GM21526 (cell line): ENCODE data around the gene ZFPM1.

ENCODE experiments used
- ATAC-seq: cut with Tn5 transposase; IDR thresholded peaks from one replicate; pipeline ENCODE4 v1.9.1; 2021; ENCODE audit warnings: moderate library complexity; ENCODE audit not compliant: unreplicated experiment, low FRiP score

ZFPM1 gene

DNA sequence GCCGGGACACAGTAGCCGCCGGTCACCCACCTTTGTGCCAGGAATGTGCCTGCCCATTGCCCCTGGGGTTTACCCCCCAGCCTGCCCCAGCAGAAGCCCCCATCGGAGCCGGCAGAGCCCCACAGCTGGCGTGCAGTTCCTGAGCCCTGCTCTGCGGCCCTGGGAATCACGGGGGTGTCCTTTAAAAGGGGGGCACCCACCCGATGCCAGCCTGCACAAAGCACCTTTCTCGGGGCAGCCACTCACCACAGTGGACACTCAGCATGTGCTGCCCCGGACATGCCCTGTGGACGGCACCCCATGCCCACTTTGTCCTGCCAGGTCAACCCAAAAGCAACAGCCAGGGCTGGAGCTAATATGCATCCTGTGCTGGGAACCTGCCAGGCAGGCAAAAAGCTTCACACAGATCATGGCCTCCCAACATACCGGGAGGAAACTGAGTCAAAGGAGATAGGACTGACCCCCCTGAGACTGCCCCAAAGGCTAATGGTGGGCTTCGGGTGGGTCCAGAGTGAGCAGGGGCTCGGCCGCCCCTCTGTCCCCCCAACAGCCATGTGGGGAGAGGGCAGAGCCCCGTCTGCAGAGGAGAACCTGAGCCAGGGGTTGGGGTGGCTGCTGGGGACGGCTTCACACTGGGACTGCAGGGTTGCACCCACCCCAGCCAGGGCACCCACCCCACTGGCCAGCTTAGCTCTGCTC lies 71.3 kb downstream of the ZFPM1 start:
- no peak for ATAC-seq

- no peak for ATAC-seq
These were observed 72.0 kb downstream of the ZFPM1 start for GRCh38 chr16:88524973-88525662.

DNA sequence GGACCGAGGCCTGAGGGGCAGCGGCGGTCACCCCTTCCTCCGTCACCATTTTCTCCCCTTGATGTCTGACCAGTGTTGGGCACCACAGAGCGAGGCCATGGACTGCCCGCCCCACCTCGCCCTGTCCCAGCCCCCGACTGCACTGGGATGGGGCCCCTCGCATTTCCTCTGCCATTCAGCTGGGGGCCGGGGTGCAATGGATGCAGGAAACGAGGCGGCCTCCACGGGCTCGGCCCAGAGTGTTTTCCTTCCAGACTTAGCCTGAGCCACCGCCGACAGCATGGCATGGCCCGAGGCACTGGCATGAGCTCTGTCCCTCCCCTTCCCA lies 72.5 kb downstream of the ZFPM1 start:
- ATAC-seq = no peak

GRCh38 chr16:88526008-88526905 lies 73.2 kb downstream of the ZFPM1 start:
- no peak for ATAC-seq

DNA sequence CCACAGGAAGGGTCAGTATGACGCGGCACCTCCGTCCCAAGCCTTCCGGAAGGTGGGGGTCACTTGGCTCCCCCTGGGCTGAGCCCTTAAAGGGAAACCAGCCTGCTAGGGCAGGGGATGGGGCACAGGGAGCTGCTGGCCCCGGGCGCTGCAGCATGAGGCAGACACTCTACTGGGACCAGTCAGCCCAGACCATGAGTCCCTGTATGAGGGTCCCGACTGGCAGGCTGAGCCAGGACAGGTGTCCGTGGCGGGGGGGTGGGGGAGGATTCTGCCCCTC lies 73.8 kb downstream of the ZFPM1 start:
- no peak for ATAC-seq

DNA sequence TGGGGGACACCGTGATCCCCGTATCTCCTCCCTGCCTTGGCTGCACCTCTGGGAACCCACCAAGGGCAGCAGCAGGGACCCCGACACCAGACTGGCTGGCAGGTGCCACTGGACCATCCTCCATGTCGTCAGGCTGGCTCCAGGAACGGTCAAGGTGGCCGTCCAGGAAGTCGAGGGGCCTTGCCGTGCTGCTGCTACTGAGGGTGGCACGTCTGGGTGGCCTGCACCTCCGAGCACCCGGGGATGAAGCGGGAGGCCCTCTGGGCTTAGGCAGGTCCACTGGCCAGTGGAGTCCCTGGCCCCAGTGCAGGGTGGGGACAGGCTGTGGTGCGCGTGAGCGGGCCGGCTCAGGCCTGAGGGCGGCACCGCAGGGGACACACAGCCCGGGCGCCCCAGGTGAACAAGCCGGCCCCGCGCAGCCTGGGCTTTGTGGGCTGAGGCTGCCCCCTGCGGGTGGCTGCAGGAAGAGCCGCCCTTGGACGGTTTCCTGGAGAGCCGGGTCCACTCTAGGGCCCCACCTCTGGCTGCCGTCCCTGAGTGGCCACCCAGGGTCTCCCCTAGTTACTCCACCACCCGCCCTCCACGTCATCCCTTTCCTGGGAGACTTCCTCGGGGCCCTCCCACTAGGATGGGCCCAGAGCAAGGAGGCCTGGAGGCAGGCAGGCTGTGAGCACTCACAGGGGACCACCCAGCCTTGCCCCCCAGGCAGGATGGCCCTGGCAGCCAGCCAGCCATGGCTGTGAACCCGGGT lies 74.3 kb downstream of the ZFPM1 start:
- no peak for ATAC-seq

DNA sequence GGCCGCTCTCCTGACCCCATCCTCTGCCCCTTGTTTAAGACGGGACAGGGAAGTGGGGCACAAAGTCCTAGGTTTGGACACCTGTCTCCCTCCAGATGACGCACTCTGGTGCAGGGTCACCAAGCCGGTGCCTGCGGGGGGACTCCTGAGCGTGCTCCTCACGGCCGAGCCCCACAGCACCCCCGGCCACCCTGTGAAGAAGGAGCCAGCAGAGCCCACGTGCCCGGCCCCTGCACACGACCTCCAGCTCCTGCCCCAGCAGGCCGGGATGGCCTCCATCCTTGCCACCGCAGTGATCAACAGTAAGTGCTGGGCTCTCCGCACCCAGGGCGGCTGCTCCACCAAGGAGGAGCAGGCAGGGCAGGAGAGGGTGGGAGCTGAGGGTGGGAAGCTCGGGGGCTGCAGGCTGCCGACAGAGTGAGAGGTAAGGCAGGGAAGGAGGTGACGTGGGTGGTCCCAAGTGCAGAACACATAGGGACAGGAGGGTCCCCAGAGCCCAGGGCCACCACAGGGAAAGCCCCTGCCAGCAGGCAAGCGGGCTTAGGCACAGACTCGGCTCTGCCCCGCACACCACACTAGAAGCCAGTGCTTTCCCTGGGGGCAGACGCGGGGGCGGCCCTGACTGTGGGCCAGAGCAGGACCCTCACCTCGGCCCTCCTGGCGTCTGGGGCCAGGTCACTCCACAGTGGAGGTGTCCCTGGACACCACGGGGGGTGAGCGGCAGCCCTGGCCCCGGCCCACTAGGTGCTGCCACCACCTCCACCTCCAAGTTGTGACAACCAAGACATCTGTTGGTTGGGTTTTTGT lies 75.1 kb downstream of the ZFPM1 start:
- ATAC-seq = no peak

GRCh38 chr16:88528902-88529318 lies 75.8 kb downstream of the ZFPM1 start:
- ATAC-seq = no peak

DNA sequence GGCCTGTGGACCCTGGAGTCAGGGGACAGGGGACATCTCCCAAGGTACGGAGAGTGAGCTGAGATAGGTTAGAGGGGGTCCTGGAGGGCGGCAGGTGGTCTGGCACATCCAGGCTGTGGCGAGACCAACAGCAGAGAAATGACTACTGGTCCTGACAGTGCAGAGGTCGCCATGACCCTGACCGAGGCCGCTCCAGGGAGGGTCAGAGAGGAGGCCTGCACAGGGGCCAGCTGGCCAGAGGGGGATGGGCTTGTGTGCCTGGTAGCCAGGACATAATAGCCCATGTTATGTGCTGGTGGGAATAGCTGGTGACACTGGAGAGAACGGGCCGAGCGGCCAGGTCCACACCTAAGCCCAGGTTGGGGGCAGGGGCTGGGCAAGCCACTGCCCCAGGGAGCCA lies 76.5 kb downstream of the ZFPM1 start:
- ATAC-seq = no peak

DNA sequence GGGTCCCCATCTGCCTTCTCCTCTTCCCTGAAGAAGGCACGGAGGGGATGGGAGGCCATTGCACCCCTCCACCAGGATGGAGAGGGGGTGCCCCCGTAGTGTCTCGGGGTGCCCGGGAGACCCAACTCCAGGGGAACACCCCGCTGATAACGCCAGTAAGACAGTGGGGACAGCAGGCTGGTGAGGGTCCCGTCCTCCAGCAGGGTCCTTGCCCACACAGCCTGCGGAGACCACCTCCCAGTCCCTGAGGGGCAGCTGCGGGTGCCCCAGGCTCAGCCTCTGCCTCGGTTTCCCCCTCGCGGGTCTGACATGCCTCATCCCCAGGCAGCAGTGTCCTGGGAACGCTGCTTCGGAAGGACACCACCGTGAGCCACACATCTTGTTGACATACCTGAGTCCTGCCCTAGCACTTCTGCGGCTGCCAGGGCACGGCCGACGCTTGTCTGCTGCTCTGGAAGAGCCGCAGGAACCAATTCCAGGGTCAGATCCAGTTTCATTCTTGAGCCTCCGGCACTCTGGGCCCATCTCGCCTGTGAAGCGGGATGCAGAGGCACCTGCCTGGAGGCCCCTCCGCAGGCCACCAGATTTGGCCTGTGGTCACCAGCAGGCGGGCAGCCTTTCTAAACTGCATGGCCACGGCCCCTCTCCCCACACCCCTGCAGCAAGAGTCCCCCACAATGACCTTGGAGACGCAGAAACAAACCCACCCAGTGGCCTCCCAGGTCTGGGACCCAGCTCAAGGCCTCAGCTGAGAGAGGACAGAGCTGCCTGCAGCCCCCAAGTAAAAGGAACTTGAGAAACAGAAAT lies 77.2 kb downstream of the ZFPM1 start:
- ATAC-seq = no peak

DNA sequence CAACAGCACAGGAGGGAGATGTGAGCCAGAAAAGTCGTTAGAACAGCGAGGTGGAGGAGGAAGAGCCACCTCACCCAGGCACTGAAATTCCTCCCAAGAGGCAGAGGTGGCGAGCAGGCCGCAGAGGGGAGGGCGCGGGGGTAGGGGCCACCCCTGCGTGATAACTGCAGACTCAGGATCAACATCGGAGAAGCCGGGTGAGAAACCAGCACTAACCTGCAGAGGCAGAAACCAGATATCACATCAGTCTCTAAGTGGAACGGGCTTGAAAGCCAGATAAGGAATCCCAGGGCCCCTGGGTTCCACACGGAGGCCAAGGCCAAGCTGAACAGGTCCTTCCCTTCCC lies 77.8 kb downstream of the ZFPM1 start:
- no peak for ATAC-seq

GRCh38 chr16:88531346-88531745 lies 78.3 kb downstream of the ZFPM1 start:
- no peak for ATAC-seq

GRCh38 chr16:88531931-88532433 lies 78.9 kb downstream of the ZFPM1 start:
- ATAC-seq = no peak

GRCh38 chr16:88532434-88533241 lies 79.6 kb downstream of the ZFPM1 start:
- ATAC-seq = no peak

DNA sequence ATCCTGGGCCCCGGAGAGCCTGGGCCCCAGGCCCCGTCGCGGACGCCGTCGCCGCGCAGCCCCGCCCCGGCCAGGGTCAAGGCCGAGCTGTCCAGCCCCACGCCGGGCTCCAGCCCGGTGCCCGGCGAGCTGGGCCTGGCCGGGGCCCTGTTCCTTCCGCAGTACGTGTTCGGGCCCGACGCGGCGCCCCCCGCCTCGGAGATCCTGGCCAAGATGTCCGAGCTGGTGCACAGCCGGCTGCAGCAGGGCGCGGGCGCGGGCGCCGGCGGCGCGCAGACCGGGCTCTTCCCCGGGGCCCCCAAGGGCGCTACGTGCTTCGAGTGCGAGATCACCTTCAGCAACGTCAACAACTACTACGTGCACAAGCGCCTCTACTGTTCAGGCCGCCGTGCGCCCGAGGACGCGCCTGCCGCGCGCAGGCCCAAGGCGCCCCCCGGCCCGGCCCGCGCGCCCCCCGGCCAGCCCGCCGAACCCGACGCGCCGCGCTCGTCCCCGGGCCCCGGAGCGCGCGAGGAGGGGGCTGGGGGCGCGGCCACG lies 80.4 kb downstream of the ZFPM1 start:
- ATAC-seq = no peak

DNA sequence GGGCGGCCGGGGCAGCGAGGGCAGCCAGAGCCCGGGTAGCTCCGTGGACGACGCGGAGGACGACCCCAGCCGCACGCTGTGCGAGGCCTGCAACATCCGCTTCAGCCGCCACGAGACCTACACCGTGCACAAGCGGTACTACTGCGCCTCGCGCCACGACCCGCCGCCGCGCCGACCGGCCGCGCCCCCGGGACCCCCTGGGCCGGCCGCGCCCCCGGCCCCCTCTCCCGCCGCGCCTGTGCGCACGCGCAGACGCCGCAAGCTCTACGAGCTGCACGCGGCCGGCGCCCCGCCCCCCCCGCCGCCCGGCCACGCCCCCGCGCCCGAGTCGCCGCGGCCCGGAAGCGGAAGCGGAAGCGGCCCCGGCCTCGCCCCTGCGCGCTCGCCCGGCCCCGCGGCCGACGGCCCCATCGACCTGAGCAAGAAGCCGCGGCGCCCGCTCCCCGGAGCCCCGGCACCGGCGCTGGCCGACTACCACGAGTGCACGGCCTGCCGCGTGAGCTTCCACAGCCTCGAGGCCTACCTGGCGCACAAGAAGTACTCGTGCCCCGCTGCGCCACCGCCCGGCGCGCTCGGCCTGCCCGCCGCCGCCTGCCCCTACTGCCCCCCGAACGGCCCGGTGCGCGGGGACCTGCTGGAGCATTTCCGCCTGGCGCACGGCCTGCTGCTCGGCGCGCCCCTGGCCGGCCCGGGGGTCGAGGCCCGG lies 81.0 kb downstream of the ZFPM1 start:
- no peak for ATAC-seq

DNA sequence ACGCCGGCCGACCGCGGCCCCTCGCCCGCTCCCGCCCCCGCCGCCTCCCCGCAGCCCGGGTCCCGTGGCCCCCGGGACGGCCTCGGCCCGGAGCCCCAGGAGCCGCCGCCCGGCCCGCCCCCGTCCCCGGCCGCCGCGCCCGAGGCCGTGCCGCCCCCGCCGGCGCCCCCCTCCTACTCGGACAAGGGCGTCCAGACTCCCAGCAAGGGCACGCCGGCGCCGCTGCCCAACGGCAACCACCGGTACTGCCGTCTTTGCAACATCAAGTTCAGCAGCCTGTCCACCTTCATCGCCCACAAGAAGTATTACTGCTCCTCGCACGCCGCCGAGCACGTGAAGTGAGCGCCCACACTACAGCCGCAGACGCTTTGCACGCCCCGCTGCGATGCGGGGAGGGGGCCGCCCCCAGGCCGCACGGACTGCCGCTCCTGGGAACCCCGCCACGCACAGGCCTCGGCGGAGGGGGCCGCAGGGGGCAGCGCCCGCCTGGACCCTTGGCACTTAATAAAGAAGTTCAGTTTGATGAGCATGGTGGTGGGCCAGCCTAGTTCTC lies 81.6 kb downstream of the ZFPM1 start:
- no peak for ATAC-seq
